CD4-positive, alpha-beta memory T cell (primary cell): ENCODE data around the gene MRPS6. TPM values are rescaled to one million over a fixed set of nuclear protein-coding genes. Genes with fewer than 3 reads are reported as not detected.

ENCODE experiments used
- CTCF ChIA-PET: fragments of 350-600 bp; sonication (Branson Sonifier 250); formaldehyde crosslinking; loops from one replicate; lab custom pipeline; 2021; ENCODE audit warnings: inconsistent platforms; ENCODE audit not compliant: partially characterized antibody; lab: Charles Lee
- POLR2A ChIA-PET: fragments of 350-600 bp; sonication (Branson Sonifier 250); formaldehyde crosslinking; loops from one replicate; lab custom pipeline; 2021; ENCODE audit not compliant: partially characterized antibody; lab: Charles Lee
- DNase-seq, 5 donors: peaks; one replicate each; pipeline versions ENCODE4 v3.0.0 to v3.0.0-alpha.2; 2020 to 2022; ENCODE audit warnings: mixed read lengths in 1 of 5
- H3K27ac ChIP-seq: one replicate; pipeline ENCODE4 v1.7.0; 2013; ENCODE audit warnings: low read depth, low read length
- H3K27me3 ChIP-seq: 2 replicates; pipeline ENCODE4 v1.7.0; 2013; ENCODE audit warnings: mild to moderate bottlenecking, low read length, moderate library complexity; ENCODE audit not compliant: insufficient read depth
- H3K36me3 ChIP-seq: 2 replicates; pipeline ENCODE4 v1.7.0; 2013; ENCODE audit warnings: mild to moderate bottlenecking, low read length, moderate library complexity; ENCODE audit not compliant: insufficient read depth
- H3K4me1 ChIP-seq: 2 replicates; pipeline ENCODE4 v1.7.0; 2013; ENCODE audit warnings: mild to moderate bottlenecking, low read length, moderate library complexity; ENCODE audit not compliant: insufficient read depth
- H3K4me3 ChIP-seq, 2 donors: one replicate each; pipeline ENCODE4 v1.7.0; 2013; ENCODE audit warnings: low read length in 2 of 2, mild to moderate bottlenecking in 1 of 2
- H3K9me3 ChIP-seq, 2 donors: one replicate each; pipeline ENCODE4 v1.7.0; 2013; ENCODE audit warnings: low read length in 2 of 2, control low read depth in 1 of 2; ENCODE audit not compliant: control insufficient read depth in 1 of 2
- H3K27ac Mint-ChIP-seq, 7 donors: one replicate each; pipeline ENCODE4 v1.8.0; 2020 to 2021; ENCODE audit warnings: mixed read lengths in 7 of 7, mild to moderate bottlenecking in 6 of 7, inconsistent platforms in 3 of 7, moderate library complexity in 3 of 7
- H3K27me3 Mint-ChIP-seq, 2 donors: one replicate each; pipeline ENCODE4 v1.8.0; 2020 to 2021; ENCODE audit warnings: mixed read lengths in 2 of 2
- H3K36me3 Mint-ChIP-seq, 2 donors: one replicate each; pipeline ENCODE4 v1.8.0; 2020 to 2021; ENCODE audit warnings: mixed read lengths in 2 of 2, inconsistent platforms in 1 of 2, mild to moderate bottlenecking in 1 of 2
- H3K4me1 Mint-ChIP-seq, 4 donors: one replicate each; pipeline ENCODE4 v1.8.0; 2020 to 2021; ENCODE audit warnings: mixed read lengths in 4 of 4, mild to moderate bottlenecking in 1 of 4
- H3K4me3 Mint-ChIP-seq, 8 donors: one replicate each; pipeline ENCODE4 v1.8.0; 2020 to 2021; ENCODE audit warnings: mixed read lengths in 8 of 8, mild to moderate bottlenecking in 7 of 8, moderate library complexity in 6 of 8, inconsistent platforms in 3 of 8
- H3K9me3 Mint-ChIP-seq, 8 donors: one replicate each; pipeline ENCODE4 v1.8.0; 2020 to 2021; ENCODE audit warnings: mixed read lengths in 8 of 8, mild to moderate bottlenecking in 5 of 8, inconsistent platforms in 3 of 8, moderate library complexity in 1 of 8
- intact Hi-C: fragments of 100-400 bp; cut with micrococcal nuclease; formaldehyde crosslinking; loops from one replicate; pipeline ENCODE4 v1.15.1; 2023
- polyA plus RNA-seq, 2 donors: library from polyadenylated mRNA; unstranded; fragments of 300-500 nt; fragmentation: Illumina TruSeq; gene quantifications; one replicate each; pipeline ENCODE4 v1.2.3, GENCODE V29; 2021
- total RNA-seq, 2 experiments: library from RNA; stranded (reverse); gene quantifications; one replicate each; pipeline ENCODE4 v1.2.3, GENCODE V29; 2021

MRPS6 gene
- total and polyA plus RNA-seq, 4 experiments from 2014 or later, result 76.9 to 160 (median 108) TPM

DNA sequence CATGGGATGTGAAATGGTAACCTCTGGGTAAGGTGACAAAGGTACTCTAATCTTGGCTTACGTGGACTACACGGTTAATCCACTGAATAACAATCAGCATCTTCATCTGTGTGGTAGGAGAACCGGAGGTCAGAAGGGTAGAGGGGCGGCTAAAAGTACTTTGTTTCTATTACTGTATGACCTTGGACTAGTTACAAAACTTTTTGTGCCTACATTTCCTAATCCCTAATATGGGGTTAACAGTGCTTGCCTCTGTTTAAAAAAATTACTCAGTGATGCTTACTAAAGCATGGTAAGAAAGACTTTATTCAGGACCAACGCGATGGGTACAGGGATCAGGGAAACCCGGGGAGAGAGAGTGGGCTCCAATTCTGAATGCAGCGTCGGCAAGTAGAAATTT is 1.7 kb upstream of the MRPS6 start:
- Mint-ChIP-seq H3K4me1 (peaks cover 22 to 38% (median 31%) of the 10 kb centered on the region in 4 donors), H3K9me3 (no peaks in the 10 kb centered on the region), H3K36me3 (peaks cover 0 to 11% of the 10 kb centered on the region in 2 donors), H3K27ac (peak overlapping the region in 4 of 7 donors; percentile 83 to 91 (median 84)), H3K4me3 (peak overlapping the region; percentile 73 to 91 (median 84)), H3K27me3 (no peaks in the 10 kb centered on the region)
- intact Hi-C loops, result no loop called here
- H3K4me1 ChIP-seq, result peaks cover 25% of the 10 kb centered on the region
- H3K36me3 ChIP-seq, result no peaks in the 10 kb centered on the region
- H3K27ac ChIP-seq, result no peak overlapping the region
- CTCF ChIA-PET, result no interaction called here
- H3K4me3 ChIP-seq, result no peak overlapping the region
- H3K27me3 ChIP-seq, result no peaks in the 10 kb centered on the region
- DNase-seq, result no peak
- H3K9me3 ChIP-seq, result no peaks in the 10 kb centered on the region
- POLR2A ChIA-PET, result no interaction called here

DNA sequence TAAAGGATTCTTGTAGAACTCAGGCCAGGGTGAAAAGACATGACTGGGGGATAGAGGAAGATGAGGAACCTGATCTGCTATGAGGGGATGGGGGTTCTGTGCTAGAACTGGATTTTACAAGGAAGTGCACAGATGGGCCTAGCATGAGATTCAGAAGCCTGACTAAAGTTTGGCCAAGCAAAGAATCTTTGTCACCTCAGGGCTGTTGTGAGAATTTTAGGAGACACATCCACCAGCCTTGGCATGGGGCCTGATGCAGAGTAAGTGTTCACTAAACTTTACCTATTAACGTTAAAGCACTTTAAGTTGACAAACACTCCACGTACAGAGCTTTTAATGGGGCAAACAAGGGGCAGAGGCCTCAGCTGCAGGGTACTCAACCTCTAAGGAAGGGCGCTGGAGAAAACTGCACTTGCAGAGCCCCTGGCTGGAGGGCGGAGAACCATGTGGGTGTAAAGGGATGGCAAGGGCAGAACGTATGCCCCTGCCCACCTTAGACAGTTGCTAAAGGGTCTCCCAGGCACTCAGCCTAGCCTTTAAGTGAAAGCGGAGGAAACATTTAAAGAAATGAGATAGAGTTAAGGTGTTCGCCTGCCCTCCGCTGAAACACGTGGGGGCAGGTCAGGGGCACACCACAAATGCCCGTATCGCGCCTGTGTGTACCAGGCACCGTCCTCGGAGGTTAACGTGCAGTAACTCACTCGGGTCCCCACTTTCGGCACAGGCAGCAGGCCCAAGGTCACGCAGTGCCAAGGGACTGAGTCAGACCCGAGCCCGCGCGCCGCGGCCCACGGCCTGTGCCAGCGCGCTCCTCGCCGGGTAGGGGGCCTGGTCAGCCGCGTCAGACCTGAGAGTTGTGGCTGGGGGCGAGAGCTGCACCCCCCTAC is 990 bp upstream of the MRPS6 start:
- H3K27me3 ChIP-seq, result no peaks in the 10 kb centered on the region
- intact Hi-C loops, result loop anchor here (1.0 kb wide), 1 partner anchor 124 kb away; no protein-coding TSS in a partner anchor
- peak overlapping the region; percentile 73 to 91 (median 84) for H3K4me3 Mint-ChIP-seq
- H3K4me3 ChIP-seq, result peak overlapping the region in 1 of 2 donors; percentile 43
- no peaks in the 10 kb centered on the region for H3K9me3 ChIP-seq
- H3K36me3 ChIP-seq, result no peaks in the 10 kb centered on the region
- peak overlapping the region; percentile 46 for H3K27ac ChIP-seq
- CTCF ChIA-PET, result interaction anchor here (0.9 to 6.3 kb wide), 5 partner anchors 22 to 149 kb away, joined by 3 to 54 read pairs (median 4); no protein-coding TSS in a partner anchor
- H3K4me1 Mint-ChIP-seq, result peaks cover 29 to 45% (median 37%) of the 10 kb centered on the region in 4 donors
- H3K27ac Mint-ChIP-seq, result peak overlapping the region; percentile 62 to 91 (median 84)
- POLR2A ChIA-PET, result interaction anchor here (1.0 to 10.2 kb wide), 12 partner anchors 9 to 275 kb away, joined by 3 to 168 read pairs (median 8); no protein-coding TSS in a partner anchor
- no peaks in the 10 kb centered on the region for H3K9me3 Mint-ChIP-seq
- H3K4me1 ChIP-seq, result peaks cover 32% of the 10 kb centered on the region
- peaks cover 0 to 11% of the 10 kb centered on the region in 2 donors for H3K36me3 Mint-ChIP-seq
- no peaks in the 10 kb centered on the region for H3K27me3 Mint-ChIP-seq
- DNase-seq, result peak in 2 of 5 donors; percentile 6 to 38

DNA sequence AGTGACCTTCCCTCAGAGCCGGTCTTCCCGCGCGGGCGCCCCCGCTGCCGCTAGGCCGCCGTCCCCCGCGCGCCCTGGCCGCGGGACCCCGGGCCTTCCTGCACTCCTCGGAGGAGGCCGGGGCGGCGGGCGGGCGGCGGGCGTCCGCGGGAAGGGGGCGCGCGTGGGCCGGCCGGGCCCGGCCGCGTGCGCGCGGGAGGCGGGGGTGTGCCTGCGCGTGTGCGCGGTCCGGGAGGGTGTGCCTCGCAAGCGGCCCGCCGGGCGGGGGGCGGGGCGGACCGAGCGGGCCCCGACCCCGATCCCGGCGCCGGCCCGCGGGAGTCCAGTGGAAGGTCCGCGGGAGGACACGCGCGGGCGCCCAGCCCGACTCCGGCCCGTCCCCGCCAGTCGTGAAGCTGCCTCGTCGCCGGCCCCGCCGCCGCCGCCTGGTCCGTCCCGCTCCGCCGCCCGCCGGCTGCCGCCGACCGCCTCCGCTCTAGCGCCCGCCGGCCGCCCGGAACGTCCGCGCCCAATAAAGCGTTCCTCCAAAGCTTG is 438 bp downstream of the MRPS6 start:
- Histone ChIP-seq H3K27ac (peak overlapping the region; percentile 68), H3K36me3 (no peaks in the 10 kb centered on the region), H3K4me3 (peak overlapping the region in 1 of 2 donors; percentile 66), H3K4me1 (peaks cover 45% of the 10 kb centered on the region), H3K27me3 (no peaks in the 10 kb centered on the region), H3K9me3 (no peaks in the 10 kb centered on the region)
- Mint-ChIP-seq H3K9me3 (no peaks in the 10 kb centered on the region), H3K36me3 (peaks cover 0 to 11% of the 10 kb centered on the region in 2 donors), H3K4me3 (peak overlapping the region; percentile 89 to 97 (median 94)), H3K4me1 (peaks cover 39 to 60% (median 50%) of the 10 kb centered on the region in 4 donors), H3K27ac (peak overlapping the region; percentile 91 to 97 (median 93)), H3K27me3 (no peaks in the 10 kb centered on the region)
- POLR2A ChIA-PET, result interaction anchor here (0.7 to 10.2 kb wide), 21 partner anchors 9 to 274 kb away, joined by 3 to 168 read pairs (median 5); no protein-coding TSS in a partner anchor
- DNase-seq, result peak in 1 of 5 donors; percentile 22
- CTCF ChIA-PET, result interaction anchor here (0.7 to 6.3 kb wide), 7 partner anchors 9 to 150 kb away, joined by 3 to 54 read pairs (median 3); no protein-coding TSS in a partner anchor
- intact Hi-C loops, result loop anchor here (1.0 to 2.0 kb wide), 4 partner anchors 17 to 431 kb away; partner anchors contain the start of gene ITSN1

DNA sequence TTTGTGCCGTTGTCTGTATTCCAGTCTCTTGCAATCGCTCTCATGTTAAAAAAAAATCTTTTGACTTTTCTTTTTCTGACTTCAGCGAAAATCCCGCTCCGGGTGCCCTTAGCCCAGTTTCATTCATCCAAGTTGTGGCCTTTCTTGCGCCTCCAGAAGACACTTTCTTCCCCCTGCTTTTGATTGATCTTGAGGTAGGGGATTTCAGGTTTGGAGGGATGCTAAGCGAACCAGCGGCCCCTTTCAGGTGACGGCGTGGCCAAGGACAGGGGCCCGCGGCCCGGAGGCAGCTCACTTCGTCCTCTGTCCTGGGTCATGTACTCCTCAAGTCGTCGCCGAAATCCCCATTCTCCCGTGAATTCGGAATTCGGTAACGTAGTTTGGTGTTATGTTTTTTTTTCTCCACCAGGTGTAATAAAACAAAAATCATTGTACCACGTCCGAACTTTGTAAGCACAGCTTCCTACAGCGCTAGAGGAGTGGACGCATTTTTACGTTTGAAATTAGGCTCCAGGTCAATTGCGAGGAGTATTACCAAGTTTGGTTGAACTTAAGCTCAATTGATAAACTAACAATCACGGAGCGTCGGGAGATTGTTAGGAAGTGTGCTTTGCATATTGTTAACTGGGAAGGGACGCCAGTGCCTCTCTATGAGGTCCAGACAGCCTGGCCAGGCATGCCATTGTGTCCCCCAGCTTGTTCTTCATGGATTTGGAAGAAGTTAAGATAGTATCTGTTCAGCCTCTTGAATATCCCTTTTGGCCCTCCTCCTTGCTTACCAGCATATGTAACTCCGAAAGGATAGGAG is 1.1 kb downstream of the MRPS6 start:
- peaks cover 52% of the 10 kb centered on the region for H3K4me1 ChIP-seq
- ChIA-PET CTCF (interaction anchor here (0.7 to 6.3 kb wide), 6 partner anchors 10 to 151 kb away, joined by 3 to 54 read pairs (median 4); no protein-coding TSS in a partner anchor), POLR2A (interaction anchor here (0.7 to 10.2 kb wide), 14 partner anchors 8 to 162 kb away, joined by 3 to 168 read pairs (median 7); no protein-coding TSS in a partner anchor)
- Mint-ChIP-seq H3K4me3 (peak overlapping the region; percentile 89 to 97 (median 94)), H3K4me1 (peaks cover 45 to 64% (median 56%) of the 10 kb centered on the region in 4 donors), H3K9me3 (no peaks in the 10 kb centered on the region), H3K27ac (peak overlapping the region; percentile 91 to 97 (median 93)), H3K36me3 (peaks cover 0 to 11% of the 10 kb centered on the region in 2 donors), H3K27me3 (no peaks in the 10 kb centered on the region)
- peak in 1 of 5 donors; percentile 9 for DNase-seq
- no peaks in the 10 kb centered on the region for H3K9me3 ChIP-seq
- H3K4me3 ChIP-seq, result peak overlapping the region; percentile 37 to 66
- intact Hi-C loops, result loop anchor here (2.0 to 5.0 kb wide), 4 partner anchors 16 to 432 kb away; partner anchors contain the start of gene ITSN1
- H3K36me3 ChIP-seq, result no peaks in the 10 kb centered on the region
- H3K27ac ChIP-seq, result peak overlapping the region; percentile 52
- no peaks in the 10 kb centered on the region for H3K27me3 ChIP-seq

DNA sequence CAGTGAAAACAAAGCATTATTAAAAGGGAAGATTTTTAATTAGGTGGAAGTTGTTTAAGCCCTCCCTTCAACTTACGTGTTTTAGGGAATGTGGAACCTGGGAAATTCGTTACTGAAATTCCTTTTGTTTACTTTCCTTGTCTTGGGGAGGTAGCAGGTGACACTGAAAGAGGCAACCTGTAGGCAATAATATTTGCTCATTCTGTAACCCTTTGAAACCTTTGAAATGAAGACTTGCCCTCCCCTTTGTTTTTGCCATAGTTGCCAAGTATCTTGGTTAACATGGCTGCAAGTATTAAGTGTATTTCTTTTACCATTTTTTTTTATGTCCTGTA is 1.7 kb downstream of the MRPS6 start:
- H3K36me3 ChIP-seq, result no peaks in the 10 kb centered on the region
- H3K27ac ChIP-seq, result no peak overlapping the region
- CTCF ChIA-PET, result interaction anchor here (0.8 to 6.3 kb wide), 3 partner anchors 126 to 151 kb away, joined by 4 to 54 read pairs (median 11); no protein-coding TSS in a partner anchor
- peak overlapping the region in 1 of 2 donors; percentile 66 for H3K4me3 ChIP-seq
- H3K4me1 ChIP-seq, result peaks cover 58% of the 10 kb centered on the region
- H3K4me3 Mint-ChIP-seq, result peak overlapping the region; percentile 89 to 97 (median 94)
- H3K27me3 Mint-ChIP-seq, result no peaks in the 10 kb centered on the region
- H3K9me3 ChIP-seq, result no peaks in the 10 kb centered on the region
- peaks cover 50 to 69% (median 60%) of the 10 kb centered on the region in 4 donors for H3K4me1 Mint-ChIP-seq
- no peak for DNase-seq
- H3K9me3 Mint-ChIP-seq, result no peaks in the 10 kb centered on the region
- H3K36me3 Mint-ChIP-seq, result peaks cover 0 to 14% of the 10 kb centered on the region in 2 donors
- H3K27ac Mint-ChIP-seq, result peak overlapping the region; percentile 10 to 97 (median 91)
- intact Hi-C loops, result loop anchor here (2.0 to 5.0 kb wide), 4 partner anchors 16 to 432 kb away; partner anchors contain the start of gene ITSN1
- POLR2A ChIA-PET, result interaction anchor here (1.0 to 10.2 kb wide), 8 partner anchors 8 to 151 kb away, joined by 3 to 168 read pairs (median 12); no protein-coding TSS in a partner anchor
- no peaks in the 10 kb centered on the region for H3K27me3 ChIP-seq
